ENCODE data around the gene POLD4. TPM values are rescaled to one million over a fixed set of nuclear protein-coding genes. Genes with fewer than 3 reads are reported as not detected.
A peak's percentile ranks its signal among the peaks of the same experiment; 100 is the strongest.

The POLD4 gene
- total and polyA plus RNA-seq, 7 donors = 31.8 to 89.8 (median 72.6) TPM

DNA sequence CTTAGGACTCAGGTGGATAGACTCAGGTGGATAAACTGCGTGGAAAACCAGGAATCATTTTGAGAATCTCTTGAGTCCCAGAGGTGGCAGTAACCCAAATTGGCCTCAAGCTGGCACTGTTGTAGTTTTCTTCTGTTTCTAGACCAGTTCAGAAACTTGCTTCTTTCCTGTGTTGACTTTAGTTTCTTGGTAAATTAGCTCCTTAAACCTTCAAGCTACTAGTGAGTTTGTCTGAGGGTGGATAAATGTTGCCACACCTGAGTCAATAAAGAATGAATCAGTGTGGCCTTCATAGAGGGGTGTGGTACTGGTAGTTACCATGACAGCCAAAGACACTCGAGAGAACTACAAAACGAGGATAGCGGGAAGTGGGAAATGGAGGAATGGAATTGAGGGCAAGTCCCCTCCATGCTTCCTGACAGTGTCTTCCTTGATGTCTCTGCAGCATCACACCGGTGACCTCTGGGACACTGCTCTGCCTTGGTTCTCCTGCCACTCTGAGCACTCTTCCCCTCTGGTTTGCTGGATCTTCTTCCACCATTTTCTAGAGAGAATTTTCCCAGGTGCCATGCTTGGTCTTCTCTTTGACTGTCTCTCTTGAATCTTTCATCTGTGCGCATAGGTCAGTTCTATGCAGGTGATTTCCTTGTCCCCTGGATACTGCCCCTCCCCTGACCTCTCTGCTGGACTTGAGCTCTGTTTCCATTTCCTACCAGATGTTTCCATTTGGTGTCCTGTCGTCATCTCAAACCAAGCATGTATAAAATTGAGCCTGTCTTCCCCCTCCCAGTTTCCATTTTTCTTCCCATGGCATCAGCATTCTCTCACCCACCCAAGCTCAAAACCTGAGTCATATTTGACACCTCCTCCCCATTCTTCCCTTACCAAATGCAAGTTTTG lies 7.2 kb downstream of the POLD4 start:
- intact Hi-C loops (cut with DNase I) = no loop called here
- 70 to 76% (median 71%) methylated on average over 7 of the region's 7 CpGs for WGBS, 3 donors

DNA sequence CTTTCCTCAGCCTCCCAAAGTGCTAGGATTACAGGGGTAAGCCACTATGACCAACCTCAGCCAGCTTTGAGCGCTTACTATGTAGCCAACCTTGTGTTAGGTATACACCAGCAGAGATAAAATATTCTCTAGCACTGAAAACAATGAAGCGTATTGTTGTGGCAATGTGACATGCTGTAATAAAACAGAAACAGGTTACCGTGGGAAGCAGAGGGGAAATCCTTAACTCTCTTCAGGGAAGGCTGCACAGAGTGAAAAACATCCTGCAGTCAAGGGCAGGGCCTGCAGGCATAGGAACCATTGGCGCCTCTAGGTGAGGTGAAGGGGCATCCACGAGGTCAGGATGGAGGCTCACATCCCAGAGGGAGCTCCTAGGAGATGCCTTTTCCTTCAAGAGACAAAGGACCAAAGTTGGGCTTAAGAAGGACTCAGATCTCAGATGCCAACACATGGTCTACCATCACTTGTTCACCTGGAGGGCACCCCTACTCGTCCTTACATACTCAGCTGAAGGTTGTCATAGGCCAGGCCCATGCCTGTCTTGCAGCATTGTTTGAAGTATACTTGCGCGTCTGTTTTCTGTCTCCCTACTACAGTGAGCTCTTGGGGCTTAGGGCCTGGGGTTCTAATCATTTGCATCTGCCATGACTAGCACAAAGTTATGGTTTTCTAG lies 8.0 kb downstream of the POLD4 start:
- no peaks in the 10 kb centered on the region for H3K27me3 ChIP-seq (ENCODE audit: insufficient read depth in 3 of 3, low read length in 2 of 3)
- intact Hi-C loops (cut with DNase I) = no loop called here
- DNase-seq = no peak

More for the DNA sequence above, 7.2 kb downstream of the POLD4 start:
- no peaks in the 10 kb centered on the region for H3K27me3 ChIP-seq (ENCODE audit: insufficient read depth in 3 of 3, low read length in 2 of 3)
- H3K36me3 ChIP-seq (ENCODE audit: insufficient read depth in 1 of 2, low read depth in 1 of 2) = no peaks in the 10 kb centered on the region
- ATAC-seq (no peak), DNase-seq (no peak)
- no peaks in the 10 kb centered on the region for H3K9me3 ChIP-seq
- H3K4me1 ChIP-seq = peaks cover 9% of the 10 kb centered on the region
- TF ChIP-seq, protein P1, sequence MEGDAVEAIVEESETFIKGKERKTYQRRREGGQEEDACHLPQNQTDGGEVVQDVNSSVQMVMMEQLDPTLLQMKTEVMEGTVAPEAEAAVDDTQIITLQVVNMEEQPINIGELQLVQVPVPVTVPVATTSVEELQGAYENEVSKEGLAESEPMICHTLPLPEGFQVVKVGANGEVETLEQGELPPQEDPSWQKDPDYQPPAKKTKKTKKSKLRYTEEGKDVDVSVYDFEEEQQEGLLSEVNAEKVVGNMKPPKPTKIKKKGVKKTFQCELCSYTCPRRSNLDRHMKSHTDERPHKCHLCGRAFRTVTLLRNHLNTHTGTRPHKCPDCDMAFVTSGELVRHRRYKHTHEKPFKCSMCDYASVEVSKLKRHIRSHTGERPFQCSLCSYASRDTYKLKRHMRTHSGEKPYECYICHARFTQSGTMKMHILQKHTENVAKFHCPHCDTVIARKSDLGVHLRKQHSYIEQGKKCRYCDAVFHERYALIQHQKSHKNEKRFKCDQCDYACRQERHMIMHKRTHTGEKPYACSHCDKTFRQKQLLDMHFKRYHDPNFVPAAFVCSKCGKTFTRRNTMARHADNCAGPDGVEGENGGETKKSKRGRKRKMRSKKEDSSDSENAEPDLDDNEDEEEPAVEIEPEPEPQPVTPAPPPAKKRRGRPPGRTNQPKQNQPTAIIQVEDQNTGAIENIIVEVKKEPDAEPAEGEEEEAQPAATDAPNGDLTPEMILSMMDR (IDR thresholded peaks at IDR 0.05) = peak; percentile 37
- H3K27ac ChIP-seq = no peak overlapping the region
- no peak overlapping the region for H3K4me3 ChIP-seq

DNA sequence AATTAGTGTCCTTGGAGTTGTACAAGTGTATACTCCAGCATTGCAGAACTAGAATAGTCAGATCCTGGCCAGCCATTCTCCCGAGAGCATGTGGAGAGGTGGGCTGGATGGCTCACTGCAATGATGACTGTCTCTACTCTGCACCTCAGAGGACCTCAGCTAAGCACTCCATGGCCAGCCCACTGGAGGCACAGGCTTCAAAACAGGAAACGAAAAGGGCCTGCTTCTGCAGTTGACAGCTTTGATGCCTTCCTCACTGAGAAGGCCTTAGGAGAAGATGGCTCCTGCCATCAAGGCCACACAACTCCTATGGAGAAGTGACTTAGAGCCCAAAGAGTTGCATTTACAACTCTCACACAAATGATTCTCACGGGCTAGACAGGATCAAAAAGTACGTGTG lies 9.1 kb downstream of the POLD4 start:
- Histone ChIP-seq H3K9me3 (no peaks in the 10 kb centered on the region), H3K4me3 (no peak overlapping the region), H3K27me3 (ENCODE audit: insufficient read depth in 3 of 3, low read length in 2 of 3) (no peaks in the 10 kb centered on the region), H3K36me3 (ENCODE audit: insufficient read depth in 1 of 2, low read depth in 1 of 2) (no peaks in the 10 kb centered on the region), H3K27ac (no peak overlapping the region), H3K4me1 (no peaks in the 10 kb centered on the region)
- intact Hi-C loops (cut with DNase I) = no loop called here
- DNase-seq = no peak
- TF ChIP-seq, protein P1 (IDR thresholded peaks at IDR 0.05) = no peak
- no peak for ATAC-seq
- 86 to 89% (median 86%) methylated on average over 4 of the region's 4 CpGs for WGBS, 3 donors

More for the DNA sequence above, 8.0 kb downstream of the POLD4 start:
- Histone ChIP-seq H3K36me3 (ENCODE audit: insufficient read depth in 1 of 2, low read depth in 1 of 2) (no peaks in the 10 kb centered on the region), H3K9me3 (no peaks in the 10 kb centered on the region), H3K27ac (no peak overlapping the region), H3K4me3 (no peak overlapping the region), H3K4me1 (peaks cover 2% of the 10 kb centered on the region)
- TF ChIP-seq, protein P1 (IDR thresholded peaks at IDR 0.05) = no peak
- no peak for ATAC-seq
- 73 to 84% (median 81%) methylated on average over 8 of the region's 8 CpGs for WGBS, 3 donors

DNA sequence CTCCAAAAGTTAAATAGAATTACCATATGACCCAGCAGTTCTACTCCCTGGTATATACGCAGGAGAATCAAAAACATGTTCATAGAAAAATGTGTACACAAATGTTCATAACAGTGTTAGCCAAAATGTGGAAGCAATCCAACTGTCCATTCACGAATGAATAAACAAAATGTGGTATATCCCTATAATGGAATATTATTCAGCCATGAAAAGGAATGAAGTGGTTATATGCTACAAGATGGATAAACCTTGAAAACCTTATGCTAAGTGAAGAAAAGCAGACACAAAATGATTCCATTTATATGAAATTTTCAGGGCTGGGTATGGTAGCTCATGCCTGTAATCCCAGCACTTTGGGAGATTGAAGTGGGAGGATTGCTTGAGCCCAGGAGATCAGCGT lies 16.1 kb downstream of the POLD4 start:
- no peak for ATAC-seq
- Histone ChIP-seq H3K36me3 (ENCODE audit: insufficient read depth in 1 of 2, low read depth in 1 of 2) (peaks cover 0 to 4% of the 10 kb centered on the region in 2 donors), H3K27ac (no peak overlapping the region), H3K9me3 (no peaks in the 10 kb centered on the region), H3K27me3 (ENCODE audit: insufficient read depth in 3 of 3, low read length in 2 of 3) (no peaks in the 10 kb centered on the region), H3K4me3 (no peak overlapping the region), H3K4me1 (no peaks in the 10 kb centered on the region)
- TF ChIP-seq, protein P1 (IDR thresholded peaks at IDR 0.05) = no peak
- intact Hi-C loops (cut with DNase I) = no loop called here
- 92 to 97% (median 95%) methylated on average over 3 of the region's 3 CpGs for WGBS, 3 donors
- DNase-seq = no peak
